Gastrocnemius medialis (tissue), 4 donors: ENCODE measurements around the gene SIDT2.
"Not testable (repeated sequence)": the region's sequence is repeated elsewhere in the genome, so short reads cannot be mapped to it uniquely, and the experiment has no call there.

ENCODE experiments used
- POLR2A ChIP-seq, 2 donors: fragments of 450-650 bp; IDR thresholded peaks; one replicate each; pipeline ENCODE4 v1.6.1; 2017; ENCODE audit warnings: antibody characterized with exemption in 2 of 2, mild to moderate bottlenecking in 2 of 2, moderate library complexity in 2 of 2
- TF ChIP-seq, protein P1 (sequence below), 5 experiments: fragments of 450-650 bp in 3 of 5; fragments of 200-600 bp in 2 of 5; sonication (generic) in 2 of 5; IDR thresholded peaks in 4 of 5; conservative IDR thresholded peaks in 1 of 5; 1 replicate in 4 of 5; 2 replicates in 1 of 5; pipeline ENCODE4 v1.5.1; 2016 to 2019; ENCODE audit warnings: antibody characterized with exemption in 5 of 5, mild to moderate bottlenecking in 3 of 5, moderate library complexity in 3 of 5

DNA sequence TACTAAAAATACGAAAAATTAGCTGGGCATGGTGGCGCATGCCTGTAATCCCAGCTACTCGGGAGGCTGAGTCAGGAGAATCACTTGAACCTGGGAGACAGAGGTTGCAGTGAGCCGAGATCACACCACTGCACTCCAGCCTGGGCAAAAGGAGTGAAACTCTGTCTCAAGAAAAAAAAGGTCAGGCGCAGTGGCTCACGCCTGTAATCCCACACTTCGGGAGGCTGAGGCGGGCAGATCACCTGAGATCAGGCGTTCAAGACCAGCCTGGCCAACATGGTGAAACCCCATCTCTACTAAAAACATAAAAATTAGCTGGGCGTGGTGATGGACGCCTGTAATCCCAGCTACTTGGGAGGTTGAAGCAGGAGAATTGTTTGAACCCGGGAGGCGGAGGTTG is 4.6 kb downstream of the SIDT2 start:
- TF ChIP-seq POLR2A (IDR thresholded peaks at IDR 0.05) = not testable (repeated sequence)
- TF ChIP-seq, protein P1, sequence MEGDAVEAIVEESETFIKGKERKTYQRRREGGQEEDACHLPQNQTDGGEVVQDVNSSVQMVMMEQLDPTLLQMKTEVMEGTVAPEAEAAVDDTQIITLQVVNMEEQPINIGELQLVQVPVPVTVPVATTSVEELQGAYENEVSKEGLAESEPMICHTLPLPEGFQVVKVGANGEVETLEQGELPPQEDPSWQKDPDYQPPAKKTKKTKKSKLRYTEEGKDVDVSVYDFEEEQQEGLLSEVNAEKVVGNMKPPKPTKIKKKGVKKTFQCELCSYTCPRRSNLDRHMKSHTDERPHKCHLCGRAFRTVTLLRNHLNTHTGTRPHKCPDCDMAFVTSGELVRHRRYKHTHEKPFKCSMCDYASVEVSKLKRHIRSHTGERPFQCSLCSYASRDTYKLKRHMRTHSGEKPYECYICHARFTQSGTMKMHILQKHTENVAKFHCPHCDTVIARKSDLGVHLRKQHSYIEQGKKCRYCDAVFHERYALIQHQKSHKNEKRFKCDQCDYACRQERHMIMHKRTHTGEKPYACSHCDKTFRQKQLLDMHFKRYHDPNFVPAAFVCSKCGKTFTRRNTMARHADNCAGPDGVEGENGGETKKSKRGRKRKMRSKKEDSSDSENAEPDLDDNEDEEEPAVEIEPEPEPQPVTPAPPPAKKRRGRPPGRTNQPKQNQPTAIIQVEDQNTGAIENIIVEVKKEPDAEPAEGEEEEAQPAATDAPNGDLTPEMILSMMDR (IDR thresholded peaks at IDR 0.05 in 4 of 5, conservative IDR thresholded peaks at IDR 0.05 in 1 of 5) = not testable (repeated sequence)
